Right lobe of liver (tissue), 4 donors: ENCODE measurements around the gene KAT7.

ENCODE experiments used
- CTCF ChIP-seq, 4 donors: fragments of 200-600 bp in 3 of 4; fragments of 450-650 bp in 1 of 4; IDR thresholded peaks; one replicate each; pipeline versions ENCODE4 v1.5.1 to v1.8.0; 2016 to 2022; ENCODE audit warnings: antibody characterized with exemption in 4 of 4, mild to moderate bottlenecking in 2 of 4
- POLR2A ChIP-seq: fragments of 450-650 bp; IDR thresholded peaks from one replicate; pipeline ENCODE4 v1.6.1; 2017; ENCODE audit warnings: antibody characterized with exemption, mild to moderate bottlenecking
- donor health status: DM: no; HTN: no; CAD: no.
- donor health status: DM: no; HTN: no; CAD: no.
- donor health status: DM: no; HTN: yes; CAD: no.

DNA sequence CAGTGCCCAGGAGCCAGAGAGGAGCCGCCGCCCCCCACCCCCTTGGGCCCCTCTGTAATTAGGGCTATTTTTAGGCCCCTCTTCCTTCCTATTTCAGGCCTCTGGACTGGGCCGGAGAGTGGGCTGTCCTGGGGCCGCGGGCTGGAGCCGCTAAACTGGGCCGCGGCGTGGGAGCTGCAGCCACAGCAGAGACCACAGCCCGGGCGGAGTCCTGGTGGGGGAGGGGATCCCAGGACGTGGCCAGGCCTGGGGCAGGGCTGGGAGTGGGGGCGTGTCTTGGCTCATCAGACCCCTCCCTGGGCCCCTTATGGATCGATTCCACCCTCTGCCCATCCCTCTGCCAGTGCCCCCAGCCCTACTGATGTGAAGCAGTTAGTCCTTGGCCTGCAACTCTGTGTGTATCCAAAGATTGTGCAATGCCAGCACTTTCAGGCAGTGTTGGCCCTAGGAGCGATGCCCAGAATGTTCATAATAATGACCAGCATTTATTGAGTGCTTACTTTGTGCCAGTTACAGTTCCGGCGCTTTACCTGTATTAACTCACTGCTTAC is 74.4 kb downstream of the KAT7 start:
- TF ChIP-seq CTCF (IDR thresholded peaks at IDR 0.05) (no peak), POLR2A (no peak)
